ENCODE data around the gene MAGOHB.
"Not testable (repeated sequence)": the region's sequence is repeated elsewhere in the genome, so short reads cannot be mapped to it uniquely, and the experiment has no call there.

MAGOHB gene

GRCh38 chr12:10584415-10584814, 29.0 kb downstream of the MAGOHB start:
- TF ChIP-seq CTCF (IDR thresholded peaks at IDR 0.05; ENCODE audit: low read depth, low read length) = no peak
- Histone ChIP-seq H3K4me1 (no peaks in the 10 kb centered on the region), H3K27me3 (no peaks in the 10 kb centered on the region), H3K4me3 (ENCODE audit: low read depth, low read length) (no peak overlapping the region), H3K36me3 (no peaks in the 10 kb centered on the region), H3K9me3 (no peaks in the 10 kb centered on the region)
- DNase-seq = no peak

- H3K36me3 ChIP-seq = no peaks in the 10 kb centered on the region
- no peaks in the 10 kb centered on the region for H3K9me3 ChIP-seq
- no peak overlapping the region for H3K4me3 ChIP-seq (ENCODE audit: low read depth, low read length)
- no peak for DNase-seq
- H3K4me1 ChIP-seq = no peaks in the 10 kb centered on the region
- TF ChIP-seq CTCF (IDR thresholded peaks at IDR 0.05; ENCODE audit: low read depth, low read length) = no peak
- no peaks in the 10 kb centered on the region for H3K27me3 ChIP-seq
These were observed 30.7 kb downstream of the MAGOHB start for GRCh38 chr12:10582704-10583103.

- H3K4me1 ChIP-seq; H3K36me3 ChIP-seq; DNase-seq; H3K4me3 ChIP-seq (ENCODE audit: low read depth, low read length); H3K27me3 ChIP-seq; H3K9me3 ChIP-seq: not testable (repeated sequence)
These were observed 31.3 kb downstream of the MAGOHB start for GRCh38 chr12:10582133-10582532.

GRCh38 chr12:10574307-10574706, 39.1 kb downstream of the MAGOHB start:
- H3K4me3 ChIP-seq (ENCODE audit: low read depth, low read length) = no peak overlapping the region
- no peaks in the 10 kb centered on the region for H3K9me3 ChIP-seq
- no peak for TF ChIP-seq CTCF (IDR thresholded peaks at IDR 0.05; ENCODE audit: low read depth, low read length)
- H3K27me3 ChIP-seq = peaks cover 14% of the 10 kb centered on the region
- H3K4me1 ChIP-seq = no peaks in the 10 kb centered on the region
- no peaks in the 10 kb centered on the region for H3K36me3 ChIP-seq
- no peak for DNase-seq

GRCh38 chr12:10572021-10572490, 41.4 kb downstream of the MAGOHB start:
- not testable (repeated sequence) for H3K4me1 ChIP-seq; H3K36me3 ChIP-seq; H3K4me3 ChIP-seq (ENCODE audit: low read depth, low read length); DNase-seq; H3K9me3 ChIP-seq
- peaks cover 17% of the 10 kb centered on the region for H3K27me3 ChIP-seq

GRCh38 chr12:10571141-10571540, 42.3 kb downstream of the MAGOHB start:
- no peak for DNase-seq
- H3K36me3 ChIP-seq = no peaks in the 10 kb centered on the region
- TF ChIP-seq CTCF (IDR thresholded peaks at IDR 0.05; ENCODE audit: low read depth, low read length) = no peak
- H3K4me1 ChIP-seq = no peaks in the 10 kb centered on the region
- no peaks in the 10 kb centered on the region for H3K9me3 ChIP-seq
- H3K4me3 ChIP-seq (ENCODE audit: low read depth, low read length) = no peak overlapping the region
- H3K27me3 ChIP-seq = peaks cover 15% of the 10 kb centered on the region

- Histone ChIP-seq H3K27me3 (peaks cover 11% of the 10 kb centered on the region), H3K4me1 (no peaks in the 10 kb centered on the region), H3K9me3 (no peaks in the 10 kb centered on the region), H3K4me3 (ENCODE audit: low read depth, low read length) (no peak overlapping the region), H3K36me3 (no peaks in the 10 kb centered on the region)
- no peak for DNase-seq
- no peak for TF ChIP-seq CTCF (IDR thresholded peaks at IDR 0.05; ENCODE audit: low read depth, low read length)
These were observed 45.6 kb downstream of the MAGOHB start for GRCh38 chr12:10567813-10568212.

Measured in BE2C (cell line).